ENCODE results near the gene PLA2G2A. TPM values are rescaled to one million over a fixed set of nuclear protein-coding genes. Genes with fewer than 3 reads are reported as not detected.
A peak's percentile ranks its signal among the peaks of the same experiment; 100 is the strongest.

Gene PLA2G2A
- total RNA-seq, 1 experiment from 2014 or later, result not detected

DNA sequence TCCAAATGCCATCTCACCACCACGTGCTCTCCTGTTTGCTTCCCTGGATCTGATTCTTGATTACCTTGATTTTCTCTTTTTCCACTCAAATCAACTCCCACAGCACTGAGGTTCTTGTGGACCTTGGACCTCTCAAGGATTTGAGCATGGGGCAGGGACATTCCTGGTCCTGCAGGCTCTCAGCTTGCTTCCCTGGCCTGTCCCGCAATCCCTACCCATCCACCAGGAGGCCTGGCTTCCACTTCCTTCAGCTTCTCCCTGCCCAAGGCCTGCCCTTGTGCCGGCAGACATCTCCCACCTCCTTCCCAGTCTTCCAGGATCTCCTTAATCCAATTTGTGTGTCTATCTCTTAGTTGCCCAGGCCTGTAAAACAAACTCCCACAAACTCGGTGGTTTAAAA, 21.6 kb downstream of the PLA2G2A start:
- Histone ChIP-seq H3K4me3 (no peak overlapping the region), H3K27me3 (0 out of 2 replicates have a peak, but pooled peaks cover 5% of the 10 kb centered on the region), H3K4me1 (no peaks in the 10 kb centered on the region), H3K9me3 (replicated peaks) (no peaks in the 10 kb centered on the region), H3K36me3 (no peaks in the 10 kb centered on the region), H3K27ac (no peak overlapping the region)
- DNase-seq, result no peak

DNA sequence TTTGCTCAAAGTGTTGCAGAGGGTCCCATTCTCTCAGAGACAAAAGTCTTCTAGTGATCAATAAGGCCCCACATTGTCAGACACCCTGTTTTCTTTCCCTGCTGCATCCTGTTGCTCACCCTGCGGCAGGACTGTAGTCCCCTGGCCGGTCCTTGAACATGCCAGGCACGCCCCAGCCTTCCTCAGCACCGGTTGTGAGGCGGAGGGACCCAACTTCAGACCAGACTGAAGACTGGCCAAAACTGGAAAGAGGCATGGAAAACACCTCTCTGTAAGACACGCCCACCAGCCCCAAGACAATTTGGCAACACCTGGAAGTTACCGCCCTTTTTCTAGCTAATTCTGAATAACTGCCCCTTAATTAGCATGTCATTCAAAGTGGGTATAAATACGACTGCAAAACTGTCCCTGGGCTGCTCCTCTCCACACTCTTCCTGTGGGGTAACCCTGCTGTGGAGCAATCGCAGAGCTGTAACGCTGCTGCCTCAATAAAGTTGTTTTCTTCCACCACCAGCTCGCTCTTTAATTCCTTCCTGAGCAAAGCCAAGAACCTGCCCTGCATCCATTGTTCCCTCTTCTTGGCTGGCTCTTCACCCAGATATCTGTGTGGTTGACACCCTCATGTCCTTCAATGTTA, 23.8 kb downstream of the PLA2G2A start:
- Histone ChIP-seq H3K9me3 (replicated peaks) (no peaks in the 10 kb centered on the region), H3K36me3 (no peaks in the 10 kb centered on the region), H3K27me3 (0 out of 2 replicates have a peak, but pooled peaks cover 5% of the 10 kb centered on the region), H3K4me1 (no peaks in the 10 kb centered on the region), H3K27ac (no peak overlapping the region), H3K4me3 (no peak overlapping the region)
- DNase-seq, result no peak

DNA sequence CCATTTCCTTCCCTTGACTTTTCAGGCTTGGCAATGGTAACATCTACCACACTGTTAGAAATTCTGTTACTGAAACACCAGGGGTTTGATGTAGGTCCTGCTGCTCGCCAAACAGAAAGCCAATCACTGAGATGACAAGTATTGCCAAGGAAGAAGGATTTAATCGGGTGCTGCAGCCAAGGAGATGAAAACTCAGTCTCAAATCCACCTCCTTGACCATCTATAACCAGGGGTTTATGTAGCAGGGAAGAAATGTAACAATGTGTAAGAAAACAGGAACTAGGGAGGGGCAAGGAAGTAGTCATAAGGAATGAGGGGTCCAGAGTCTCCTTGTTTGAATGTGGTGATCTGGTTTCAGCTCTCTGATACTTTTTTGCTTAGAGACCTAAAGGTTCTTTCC, 25.4 kb downstream of the PLA2G2A start:
- Histone ChIP-seq H3K4me3 (no peak overlapping the region), H3K36me3 (no peaks in the 10 kb centered on the region), H3K4me1 (no peaks in the 10 kb centered on the region), H3K9me3 (replicated peaks) (no peaks in the 10 kb centered on the region), H3K27ac (no peak overlapping the region), H3K27me3 (0 out of 2 replicates have a peak, but pooled peaks cover 5% of the 10 kb centered on the region)
- DNase-seq, result no peak

DNA sequence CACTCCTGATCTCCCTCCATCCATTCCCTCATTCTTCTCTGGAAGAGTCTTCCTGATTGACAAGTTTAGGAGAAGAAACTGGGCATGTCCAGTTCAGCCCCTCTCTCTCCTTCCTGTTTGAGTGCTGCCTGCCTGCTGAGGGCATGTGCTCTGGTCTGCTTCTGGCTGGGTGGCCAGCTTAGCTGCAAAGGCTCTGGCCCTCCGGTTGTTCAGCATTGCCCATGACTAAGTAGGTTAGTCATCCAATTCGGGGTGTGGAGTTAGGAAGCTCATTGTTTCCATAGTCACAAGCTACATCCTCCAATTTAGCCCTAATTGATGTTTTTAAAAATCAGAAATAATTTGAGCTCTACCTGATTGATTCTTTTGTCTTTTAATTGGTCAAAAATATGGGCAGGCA, 30.4 kb downstream of the PLA2G2A start:
- Histone ChIP-seq H3K4me3 (no peak overlapping the region), H3K9me3 (replicated peaks) (no peaks in the 10 kb centered on the region), H3K27me3 (no peaks in the 10 kb centered on the region), H3K4me1 (no peaks in the 10 kb centered on the region), H3K36me3 (no peaks in the 10 kb centered on the region), H3K27ac (no peak overlapping the region)
- DNase-seq, result peak; percentile 15 to 16

DNA sequence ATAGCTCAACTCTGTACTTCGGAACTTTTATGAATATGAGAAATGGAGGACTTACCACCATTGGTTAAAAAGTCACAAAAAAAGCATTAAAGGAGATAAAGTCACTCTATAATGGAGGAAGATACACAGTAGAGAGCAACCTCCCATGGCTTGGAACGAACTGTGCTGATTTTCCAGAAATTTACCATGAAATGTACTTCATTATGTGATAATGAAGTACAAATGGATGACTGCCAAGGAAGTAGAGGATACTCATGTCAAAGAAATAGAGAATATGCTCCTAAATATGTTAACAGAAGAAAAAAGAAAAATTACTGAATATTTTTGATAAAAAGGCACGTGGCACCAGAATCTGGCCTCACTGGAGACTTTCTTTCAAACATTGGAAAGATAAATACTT, 32.4 kb downstream of the PLA2G2A start:
- no peak for DNase-seq
- H3K9me3 ChIP-seq (replicated peaks), result no peaks in the 10 kb centered on the region
- no peaks in the 10 kb centered on the region for H3K36me3 ChIP-seq
- H3K27me3 ChIP-seq, result no peaks in the 10 kb centered on the region
- no peaks in the 10 kb centered on the region for H3K4me1 ChIP-seq
- H3K27ac ChIP-seq, result no peak overlapping the region
- H3K4me3 ChIP-seq, result no peak overlapping the region

DNA sequence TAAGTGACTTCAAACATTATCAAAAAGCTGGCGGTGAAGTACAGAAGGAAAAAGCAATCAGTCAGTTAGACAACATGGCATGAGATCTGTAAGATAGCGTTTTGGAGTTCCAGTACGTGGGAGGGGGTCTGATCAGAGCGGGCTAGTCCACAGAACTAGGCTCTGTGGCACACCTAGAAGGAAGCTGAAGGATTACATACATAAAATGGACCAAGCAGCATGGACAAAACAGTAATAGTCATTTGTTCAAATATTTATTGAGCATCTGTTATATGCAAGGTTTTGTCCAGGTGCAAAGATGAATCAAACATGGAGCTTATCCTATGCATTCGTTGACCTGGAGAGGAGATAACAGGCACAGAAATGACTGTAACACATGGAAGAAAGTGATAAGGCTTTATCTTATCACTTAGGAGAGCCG, 33.1 kb downstream of the PLA2G2A start:
- Histone ChIP-seq H3K36me3 (no peaks in the 10 kb centered on the region), H3K4me3 (no peak overlapping the region), H3K27me3 (no peaks in the 10 kb centered on the region), H3K27ac (no peak overlapping the region), H3K9me3 (replicated peaks) (no peaks in the 10 kb centered on the region), H3K4me1 (no peaks in the 10 kb centered on the region)
- DNase-seq, result no peak

DNA sequence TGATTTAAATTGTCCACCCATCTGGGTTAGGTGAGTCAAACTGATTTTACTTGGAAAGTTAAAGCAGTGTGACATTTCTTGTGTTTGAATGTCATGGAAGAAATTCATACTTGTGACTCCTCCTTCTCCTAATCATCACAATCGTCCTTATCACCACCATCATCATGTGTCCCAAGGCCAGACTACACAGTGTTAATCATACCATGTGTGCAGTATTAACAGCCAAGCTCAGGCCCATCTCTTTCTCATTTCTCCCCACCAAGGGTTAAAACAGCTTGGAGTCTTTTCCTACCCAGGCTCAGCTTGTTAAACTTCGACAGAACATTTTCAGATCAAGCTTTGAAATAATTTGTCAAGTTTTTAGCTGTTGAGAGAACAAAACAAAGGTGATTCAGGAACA, 33.5 kb downstream of the PLA2G2A start:
- no peaks in the 10 kb centered on the region for H3K36me3 ChIP-seq
- DNase-seq, result no peak
- H3K27me3 ChIP-seq, result no peaks in the 10 kb centered on the region
- H3K9me3 ChIP-seq (replicated peaks), result no peaks in the 10 kb centered on the region
- no peaks in the 10 kb centered on the region for H3K4me1 ChIP-seq
- no peak overlapping the region for H3K4me3 ChIP-seq
- H3K27ac ChIP-seq, result no peak overlapping the region

DNA sequence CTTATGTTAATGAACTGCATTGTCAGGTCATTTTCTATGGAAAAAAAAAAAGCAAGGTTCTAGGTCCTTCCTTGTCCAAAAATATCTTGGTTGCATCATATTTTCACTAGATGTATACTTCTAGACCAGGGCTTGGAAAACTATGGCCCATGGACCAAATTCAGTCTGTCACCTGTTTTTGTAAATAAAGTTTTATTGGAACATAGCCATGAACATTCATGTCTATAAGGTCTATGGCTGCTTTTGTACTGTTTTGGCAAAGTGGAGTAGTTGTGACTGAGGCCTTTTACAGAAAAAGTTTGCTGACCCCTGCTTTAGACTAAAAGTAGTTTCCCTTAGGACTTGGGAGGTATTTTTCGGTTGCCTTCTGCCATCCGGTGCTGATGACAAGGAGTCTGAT, 36.8 kb downstream of the PLA2G2A start:
- no peaks in the 10 kb centered on the region for H3K36me3 ChIP-seq
- no peaks in the 10 kb centered on the region for H3K4me1 ChIP-seq
- no peaks in the 10 kb centered on the region for H3K27me3 ChIP-seq
- no peaks in the 10 kb centered on the region for H3K9me3 ChIP-seq (replicated peaks)
- DNase-seq, result no peak
- no peak overlapping the region for H3K27ac ChIP-seq
- H3K4me3 ChIP-seq, result no peak overlapping the region

DNA sequence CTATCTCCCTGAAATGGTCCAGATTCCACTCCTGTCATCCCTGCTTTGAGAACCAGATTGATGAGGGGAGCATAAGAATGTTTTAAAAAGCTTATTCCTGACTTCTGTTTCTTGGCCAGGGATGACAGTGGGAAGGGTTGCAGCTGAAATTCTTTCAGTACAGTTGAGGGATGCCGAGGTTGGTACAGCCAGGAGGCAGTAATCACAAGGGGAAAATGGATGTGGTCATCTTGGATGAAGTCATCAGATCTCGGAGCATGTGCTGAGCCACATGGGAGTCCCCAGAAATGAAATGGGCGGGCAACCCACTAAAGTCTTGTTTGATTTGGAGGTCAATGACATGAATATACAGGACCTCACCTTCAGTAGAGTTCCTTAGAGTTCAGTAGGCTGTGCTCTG, 37.3 kb downstream of the PLA2G2A start:
- Histone ChIP-seq H3K4me1 (no peaks in the 10 kb centered on the region), H3K27me3 (no peaks in the 10 kb centered on the region), H3K36me3 (no peaks in the 10 kb centered on the region), H3K4me3 (no peak overlapping the region), H3K27ac (no peak overlapping the region), H3K9me3 (replicated peaks) (no peaks in the 10 kb centered on the region)
- no peak for DNase-seq

DNA sequence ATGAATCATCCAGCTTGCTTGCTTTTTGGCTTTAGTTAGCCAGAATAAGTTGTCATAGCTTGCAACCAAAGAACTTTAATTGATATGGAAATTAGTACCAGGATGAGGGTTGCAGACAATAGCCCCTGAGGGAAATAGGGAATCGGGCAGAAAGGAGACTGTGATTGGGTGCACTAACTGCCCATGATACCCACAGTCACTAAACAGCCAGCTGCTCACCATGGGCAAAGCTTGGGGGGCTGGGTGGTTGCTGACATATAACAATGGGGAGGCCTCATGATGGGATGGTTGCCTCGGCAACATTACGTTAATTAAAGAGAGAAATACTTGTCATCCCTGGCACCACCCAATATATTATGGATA, 38.2 kb downstream of the PLA2G2A start:
- H3K4me1 ChIP-seq, result no peaks in the 10 kb centered on the region
- no peaks in the 10 kb centered on the region for H3K36me3 ChIP-seq
- H3K9me3 ChIP-seq (replicated peaks), result no peaks in the 10 kb centered on the region

DNA sequence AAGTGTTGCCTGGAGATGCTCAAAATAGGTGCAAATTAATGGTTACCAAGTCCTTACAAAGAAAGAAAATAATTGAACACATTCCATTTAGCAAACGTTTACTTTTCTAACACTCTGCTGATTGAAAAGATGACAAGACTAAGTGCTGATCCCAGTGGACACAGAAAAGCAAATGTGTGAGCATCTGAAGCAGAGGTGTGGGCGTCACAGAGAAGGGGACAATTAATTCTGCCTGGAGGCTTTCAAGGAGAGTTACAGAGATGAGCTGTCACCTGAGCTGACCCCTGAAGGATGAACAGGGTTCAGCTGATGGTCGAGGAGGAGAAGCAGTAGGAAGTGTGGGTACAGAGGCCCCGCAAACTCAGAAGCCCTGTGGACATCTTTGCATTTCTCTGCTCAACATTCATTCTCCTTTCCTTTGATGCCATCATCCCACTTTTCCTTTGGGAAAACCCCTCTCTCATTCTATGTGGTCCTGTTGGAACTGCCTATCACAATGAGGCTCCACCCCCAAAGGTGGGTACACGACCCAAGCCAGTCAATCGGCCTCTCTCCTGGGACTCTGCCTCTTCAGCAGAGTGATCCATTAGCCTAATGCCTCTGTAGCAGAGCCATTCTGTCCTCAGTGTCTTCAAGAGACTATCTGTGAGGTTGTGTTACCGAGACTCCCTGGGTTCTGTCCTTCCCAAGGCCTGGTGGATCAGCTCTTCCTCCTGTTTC, 38.8 kb downstream of the PLA2G2A start:
- DNase-seq, result no peak
- Histone ChIP-seq H3K36me3 (no peaks in the 10 kb centered on the region), H3K4me3 (no peak overlapping the region), H3K4me1 (no peaks in the 10 kb centered on the region), H3K27me3 (no peaks in the 10 kb centered on the region), H3K27ac (no peak overlapping the region), H3K9me3 (replicated peaks) (no peaks in the 10 kb centered on the region)

More for the DNA sequence above, 38.2 kb downstream of the PLA2G2A start:
- DNase-seq, result no peak
- H3K27me3 ChIP-seq, result no peaks in the 10 kb centered on the region
- H3K4me3 ChIP-seq, result no peak overlapping the region
- H3K27ac ChIP-seq, result no peak overlapping the region

DNA sequence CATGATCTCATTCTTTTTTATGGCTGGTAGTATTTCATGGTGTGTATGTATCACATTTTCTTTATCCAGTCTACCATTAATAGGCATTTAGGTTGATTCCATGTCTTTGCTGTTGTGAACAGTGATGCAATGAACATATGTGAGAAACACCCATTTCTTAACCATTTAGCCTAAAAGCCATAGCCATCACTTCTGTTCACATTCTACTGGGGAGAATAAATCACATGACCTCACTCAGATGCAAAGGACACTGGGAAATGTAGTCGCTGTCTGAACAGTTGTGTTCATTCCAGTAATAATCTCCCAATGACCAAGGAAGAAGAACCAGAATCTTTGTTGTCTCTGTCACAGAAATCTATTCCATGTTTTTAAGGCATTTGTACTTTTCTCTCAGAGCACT, 40.9 kb downstream of the PLA2G2A start:
- no peaks in the 10 kb centered on the region for H3K9me3 ChIP-seq (replicated peaks)
- no peaks in the 10 kb centered on the region for H3K36me3 ChIP-seq
- H3K27me3 ChIP-seq, result no peaks in the 10 kb centered on the region
- DNase-seq, result no peak
- no peak overlapping the region for H3K27ac ChIP-seq
- no peak overlapping the region for H3K4me3 ChIP-seq
- no peaks in the 10 kb centered on the region for H3K4me1 ChIP-seq

DNA sequence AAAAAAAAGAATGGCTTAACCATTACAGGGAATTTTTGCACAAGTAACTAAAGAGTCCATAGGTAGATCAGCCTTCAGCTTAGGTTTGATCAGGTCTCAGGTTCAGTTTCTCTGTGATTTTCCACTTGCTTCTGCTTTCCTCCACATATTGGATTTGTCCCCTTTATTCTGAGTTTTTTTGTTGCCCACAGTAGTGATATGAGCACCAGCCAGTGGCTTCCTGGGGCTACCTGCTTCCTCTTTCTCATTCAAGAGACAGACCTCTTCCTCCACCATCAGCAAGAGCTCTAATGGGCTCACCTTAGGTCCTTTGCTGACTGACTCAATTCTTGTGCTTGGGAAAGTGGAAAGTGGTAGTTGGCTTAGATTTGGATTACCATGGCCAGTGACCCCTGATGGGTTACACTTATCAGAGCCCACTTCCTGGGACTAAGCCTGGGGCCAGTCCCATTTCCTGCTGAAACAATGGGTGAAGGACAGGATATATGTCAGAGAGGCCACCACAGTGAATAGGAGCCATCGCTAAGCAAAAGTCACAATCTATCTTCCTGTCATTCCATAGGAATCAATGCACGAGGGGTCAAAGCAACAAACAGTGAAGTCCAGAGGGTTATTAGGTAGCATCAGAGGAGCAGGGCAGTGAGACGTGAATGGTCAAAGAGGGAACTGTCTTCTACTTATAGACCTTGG, 43.2 kb downstream of the PLA2G2A start:
- Histone ChIP-seq H3K4me1 (no peaks in the 10 kb centered on the region), H3K9me3 (replicated peaks) (0 out of 2 replicates have a peak, but pooled peaks cover 2% of the 10 kb centered on the region), H3K4me3 (no peak overlapping the region), H3K27ac (no peak overlapping the region), H3K36me3 (no peaks in the 10 kb centered on the region), H3K27me3 (no peaks in the 10 kb centered on the region)
- no peak for DNase-seq

DNA sequence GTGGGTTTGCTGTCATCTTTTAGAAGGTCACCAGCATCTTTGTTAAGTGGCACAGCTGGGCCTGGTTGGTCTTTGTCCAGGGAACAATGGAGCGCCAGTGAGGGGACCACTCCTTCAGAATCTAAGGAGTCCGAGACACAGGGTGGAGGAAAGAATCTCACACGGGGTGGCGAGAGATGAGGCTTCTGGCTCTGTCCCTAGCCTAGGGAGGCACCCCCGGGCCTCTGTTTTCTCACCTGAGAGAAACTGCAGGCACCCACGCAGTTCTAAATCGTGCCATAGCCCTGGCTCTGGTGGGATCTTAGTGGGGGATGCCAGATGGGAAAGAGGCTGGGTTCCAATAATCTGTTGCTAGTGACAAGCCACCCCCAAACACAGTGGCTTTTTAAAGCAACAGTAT, 45.1 kb downstream of the PLA2G2A start:
- DNase-seq, result no peak
- H3K27ac ChIP-seq, result no peak overlapping the region
- no peaks in the 10 kb centered on the region for H3K36me3 ChIP-seq
- H3K27me3 ChIP-seq, result no peaks in the 10 kb centered on the region
- no peak overlapping the region for H3K4me3 ChIP-seq
- no peaks in the 10 kb centered on the region for H3K4me1 ChIP-seq
- 0 out of 2 replicates have a peak, but pooled peaks cover 2% of the 10 kb centered on the region for H3K9me3 ChIP-seq (replicated peaks)

DNA sequence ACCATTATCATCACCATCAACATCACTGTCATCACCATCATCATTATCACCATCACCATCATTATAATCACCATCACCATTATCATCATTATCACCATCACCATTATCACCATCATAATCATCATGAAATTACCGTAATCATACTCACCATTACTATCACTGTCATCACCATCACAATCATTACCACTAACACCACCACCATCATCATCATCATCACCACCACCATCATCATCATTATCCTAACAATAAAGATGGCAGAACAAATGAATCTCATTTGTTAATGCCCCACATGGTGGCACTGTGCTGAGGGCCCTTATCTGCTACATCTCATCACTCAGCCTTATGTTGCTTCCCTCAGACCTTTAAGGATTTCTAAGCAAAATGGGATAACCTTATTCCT, 46.6 kb downstream of the PLA2G2A start:
- Histone ChIP-seq H3K4me3 (no peak overlapping the region), H3K27me3 (no peaks in the 10 kb centered on the region), H3K27ac (no peak overlapping the region), H3K36me3 (no peaks in the 10 kb centered on the region), H3K4me1 (no peaks in the 10 kb centered on the region), H3K9me3 (replicated peaks) (peaks cover 2% of the 10 kb centered on the region; the same call in 1 of the 2 replicates)
- DNase-seq, result no peak
